ENCODE measurements around the gene TLCD5.

- TF ChIP-seq EZH2 (IDR thresholded peaks at IDR 0.05; ENCODE audit: borderline replicate concordance) (no peak), CTCF (IDR thresholded peaks at IDR 0.05; ENCODE audit: poor library complexity) (no peak), EZH2phosphoT487 (IDR thresholded peaks at IDR 0.05; ENCODE audit: low read depth, severe bottlenecking, unreplicated experiment) (no peak)
Measured at GRCh38 chr11:120298461-120298860, 26.6 kb upstream of the TLCD5 start.

Data from hepatocyte (in vitro differentiated cells).